AG10803 (cell line): ENCODE results near the gene MARCKSL1.

ENCODE experiments used
- DNase-seq: peaks from one replicate; pipeline ENCODE4 v3.0.0; 2010; ENCODE audit warnings: low read depth
- H3K4me3 ChIP-seq: 2 replicates; pipeline ENCODE4 v1.5.1; 2011; ENCODE audit warnings: mild to moderate bottlenecking, low read length, control low read depth
- TF ChIP-seq, protein P1 (sequence below): conservative IDR thresholded peaks from 2 replicates; pipeline ENCODE4 v1.5.1; 2011; ENCODE audit warnings: mild to moderate bottlenecking, low read length, control low read depth, inconsistent platforms

The MARCKSL1 gene

DNA sequence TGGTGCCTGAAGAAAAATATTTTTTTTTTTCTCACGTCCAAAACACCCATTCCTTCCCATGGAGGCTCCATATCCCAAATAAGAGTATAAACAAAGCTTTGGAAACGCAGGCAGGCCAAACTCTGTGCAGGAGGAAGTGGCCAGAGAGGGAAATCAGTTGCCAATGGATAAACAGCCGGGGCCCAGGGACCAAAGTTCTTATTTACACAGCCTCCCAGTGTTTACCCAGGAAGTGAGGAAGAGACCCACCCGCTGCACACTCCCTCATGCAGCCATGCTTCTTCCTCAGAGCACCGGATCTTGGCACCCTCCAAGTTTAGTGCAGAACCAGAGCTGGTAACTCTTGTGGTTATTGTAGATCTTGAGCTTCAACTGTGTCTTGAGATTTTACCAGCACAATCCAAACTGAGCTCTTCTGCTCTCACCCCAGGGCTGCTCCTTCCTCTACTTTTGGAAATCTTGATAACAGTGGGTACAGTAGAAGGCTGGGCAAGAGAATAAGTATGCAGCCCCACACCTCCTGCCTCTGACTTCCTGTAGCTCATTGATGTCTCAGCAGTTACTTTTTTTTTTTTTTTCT is 14.2 kb downstream of the MARCKSL1 start:
- no peak for DNase-seq
- no peak overlapping the region for H3K4me3 ChIP-seq
- TF ChIP-seq, protein P1, sequence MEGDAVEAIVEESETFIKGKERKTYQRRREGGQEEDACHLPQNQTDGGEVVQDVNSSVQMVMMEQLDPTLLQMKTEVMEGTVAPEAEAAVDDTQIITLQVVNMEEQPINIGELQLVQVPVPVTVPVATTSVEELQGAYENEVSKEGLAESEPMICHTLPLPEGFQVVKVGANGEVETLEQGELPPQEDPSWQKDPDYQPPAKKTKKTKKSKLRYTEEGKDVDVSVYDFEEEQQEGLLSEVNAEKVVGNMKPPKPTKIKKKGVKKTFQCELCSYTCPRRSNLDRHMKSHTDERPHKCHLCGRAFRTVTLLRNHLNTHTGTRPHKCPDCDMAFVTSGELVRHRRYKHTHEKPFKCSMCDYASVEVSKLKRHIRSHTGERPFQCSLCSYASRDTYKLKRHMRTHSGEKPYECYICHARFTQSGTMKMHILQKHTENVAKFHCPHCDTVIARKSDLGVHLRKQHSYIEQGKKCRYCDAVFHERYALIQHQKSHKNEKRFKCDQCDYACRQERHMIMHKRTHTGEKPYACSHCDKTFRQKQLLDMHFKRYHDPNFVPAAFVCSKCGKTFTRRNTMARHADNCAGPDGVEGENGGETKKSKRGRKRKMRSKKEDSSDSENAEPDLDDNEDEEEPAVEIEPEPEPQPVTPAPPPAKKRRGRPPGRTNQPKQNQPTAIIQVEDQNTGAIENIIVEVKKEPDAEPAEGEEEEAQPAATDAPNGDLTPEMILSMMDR = no peak

DNA sequence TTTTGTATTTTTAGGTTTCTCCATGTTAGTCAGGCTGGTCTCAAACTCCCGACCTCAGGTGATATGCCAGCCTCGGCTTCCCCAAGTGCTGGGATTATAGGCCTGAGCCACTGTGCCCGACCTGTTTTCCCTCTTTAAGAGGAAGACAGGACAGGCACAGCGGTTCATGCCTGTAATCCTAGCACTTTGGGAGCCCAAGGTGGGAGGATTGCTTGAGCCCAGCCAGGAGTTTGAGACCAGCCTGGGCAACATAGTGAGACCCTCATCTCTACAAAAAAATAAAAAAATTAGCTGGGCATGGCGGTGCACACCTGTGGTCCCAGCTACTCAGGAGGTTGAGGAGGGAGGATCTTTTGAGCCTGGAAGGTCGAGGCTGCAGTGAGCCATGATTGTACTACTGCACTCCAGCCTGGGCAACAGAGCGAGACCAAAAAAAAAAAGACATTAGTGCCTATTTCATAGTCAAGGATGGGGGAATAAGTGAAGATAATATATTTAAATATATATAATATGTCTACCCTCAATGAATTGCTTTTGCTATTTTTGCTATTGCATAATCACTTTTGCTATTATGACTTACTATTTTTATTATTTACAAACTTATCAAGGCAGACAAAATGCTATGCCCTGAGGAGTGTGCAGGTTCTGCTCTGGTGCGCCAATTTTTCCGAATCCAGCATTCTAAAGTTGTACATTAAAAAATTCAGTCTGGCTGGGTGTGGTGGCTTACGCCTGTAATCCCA is 17.7 kb downstream of the MARCKSL1 start:
- no peak for DNase-seq
- TF ChIP-seq, protein P1 = no peak
- H3K4me3 ChIP-seq = no peak overlapping the region

DNA sequence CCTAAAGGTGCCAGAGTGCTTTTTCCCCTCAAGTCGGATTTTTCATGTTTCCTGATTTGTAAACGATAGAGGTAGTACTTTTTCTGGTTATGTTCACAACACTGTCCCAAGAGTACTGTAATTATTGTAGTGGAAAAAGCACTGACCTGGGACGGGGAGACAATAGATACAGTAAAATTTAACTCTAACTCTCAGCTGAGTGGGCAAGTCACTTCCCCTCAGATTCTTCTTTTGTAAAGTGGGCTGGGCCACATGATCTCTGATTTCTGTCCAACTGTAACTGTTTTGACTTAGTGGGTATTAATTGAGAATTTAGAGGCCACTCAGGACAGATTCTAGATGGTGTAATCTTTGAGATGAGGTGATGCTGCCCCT is 19.1 kb downstream of the MARCKSL1 start:
- no peak for DNase-seq
- no peak overlapping the region for H3K4me3 ChIP-seq
- TF ChIP-seq, protein P1 = no peak

DNA sequence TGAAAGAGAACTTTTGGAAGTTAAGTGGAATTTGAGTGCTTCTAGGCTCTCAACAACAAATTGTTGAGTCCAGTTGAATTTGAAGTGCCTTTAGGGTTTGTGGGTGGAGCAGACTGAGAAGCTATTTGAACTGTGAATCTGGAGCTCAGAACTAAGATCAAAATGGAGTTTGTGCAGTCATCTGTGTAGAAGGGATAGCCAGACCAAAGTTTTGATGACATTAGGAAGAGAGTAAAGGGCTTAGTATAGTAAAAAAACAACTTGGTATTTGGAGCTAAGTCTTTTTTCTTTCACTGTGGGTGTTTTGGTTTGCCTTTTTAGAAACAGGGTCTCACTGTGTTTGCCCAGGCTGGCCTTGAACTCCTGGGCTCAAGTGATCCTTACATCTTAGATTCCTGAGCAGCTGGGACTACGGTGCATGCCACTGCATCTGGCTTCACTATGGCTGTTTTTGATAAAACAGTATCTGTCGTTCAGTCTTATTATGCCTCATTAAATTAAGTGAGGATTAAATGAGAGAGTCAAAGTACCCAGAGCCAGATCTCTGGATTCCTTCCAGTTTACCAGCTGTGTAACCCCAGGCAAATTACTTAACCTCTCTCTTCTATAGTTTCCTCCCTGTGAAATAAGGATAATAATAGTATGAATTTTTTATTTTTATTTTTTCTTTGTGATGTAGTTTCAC is 24.2 kb downstream of the MARCKSL1 start:
- no peak overlapping the region for H3K4me3 ChIP-seq
- TF ChIP-seq, protein P1 = no peak
- DNase-seq = no peak

DNA sequence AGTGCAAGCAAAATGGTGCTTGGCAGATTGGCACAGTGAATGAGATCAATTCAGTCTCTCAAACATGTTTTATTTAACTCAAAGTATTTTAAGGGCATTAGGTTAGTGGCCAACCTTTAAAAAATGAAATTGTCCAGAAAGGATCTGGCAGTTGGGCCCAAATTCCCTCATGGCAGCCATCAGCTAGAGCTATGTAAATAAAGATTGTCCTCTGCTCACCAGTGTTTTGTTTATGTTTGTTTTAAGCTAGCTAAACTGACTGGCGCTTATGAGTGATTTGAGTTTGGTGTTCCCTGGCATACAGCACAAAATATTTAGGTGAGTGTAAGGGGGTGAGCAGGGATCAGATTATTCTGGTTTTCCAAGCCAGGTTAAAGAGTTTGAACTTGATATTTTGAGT is 26.1 kb downstream of the MARCKSL1 start:
- TF ChIP-seq, protein P1 = no peak

DNA sequence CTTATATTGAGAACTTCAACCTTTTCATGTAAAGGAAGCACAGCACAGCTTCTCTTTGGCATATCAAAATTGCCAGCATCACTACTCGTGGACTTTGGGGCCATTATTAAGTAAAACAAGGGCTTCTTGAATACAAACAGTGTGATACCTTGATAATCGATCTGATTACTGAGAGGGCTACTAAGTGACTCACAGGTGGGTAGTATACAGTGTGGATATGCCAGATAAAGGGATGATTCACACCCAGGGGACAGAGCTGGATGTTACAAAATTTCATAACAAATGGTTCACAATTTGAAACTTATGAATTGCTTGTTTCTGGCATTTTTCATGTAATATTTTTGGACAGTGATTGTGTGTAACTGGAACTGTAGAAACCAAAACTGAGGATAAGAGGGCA is 28.7 kb downstream of the MARCKSL1 start:
- DNase-seq = peak; percentile 37
- no peak overlapping the region for H3K4me3 ChIP-seq
- TF ChIP-seq, protein P1 = no peak

More for the DNA sequence above, 26.1 kb downstream of the MARCKSL1 start:
- no peak for DNase-seq
- H3K4me3 ChIP-seq = no peak overlapping the region
